ENCODE measurements around the gene MACROD2.
"Not testable (repeated sequence)": the region's sequence is repeated elsewhere in the genome, so short reads cannot be mapped to it uniquely, and the experiment has no call there.

MACROD2 gene

GRCh38 chr20:14193443-14193842, 198.1 kb downstream of the MACROD2 start:
- no peak for DNase-seq (ENCODE audit: low spot score)

- DNase-seq (ENCODE audit: low spot score), result no peak
These were observed 198.6 kb downstream of the MACROD2 start for GRCh38 chr20:14193885-14194284.

GRCh38 chr20:14197097-14197496, 201.8 kb downstream of the MACROD2 start:
- DNase-seq (ENCODE audit: low spot score), result no peak

- no peak for DNase-seq (ENCODE audit: low spot score)
These were observed 203.1 kb downstream of the MACROD2 start for GRCh38 chr20:14198416-14198815.

- no peak for DNase-seq (ENCODE audit: low spot score)
These were observed 203.8 kb downstream of the MACROD2 start for GRCh38 chr20:14199111-14199510.

GRCh38 chr20:14203657-14204056, 208.3 kb downstream of the MACROD2 start:
- no peak for DNase-seq (ENCODE audit: low spot score)

GRCh38 chr20:14207591-14207990, 212.3 kb downstream of the MACROD2 start:
- DNase-seq (ENCODE audit: low spot score), result no peak

- DNase-seq (ENCODE audit: low spot score), result no peak
These were observed 213.6 kb downstream of the MACROD2 start for GRCh38 chr20:14208956-14209355.

- DNase-seq (ENCODE audit: low spot score), result no peak
These were observed 214.8 kb downstream of the MACROD2 start for GRCh38 chr20:14210146-14210545.

- no peak for DNase-seq (ENCODE audit: low spot score)
These were observed 218.7 kb downstream of the MACROD2 start for GRCh38 chr20:14214046-14214445.

GRCh38 chr20:14215880-14216279, 220.6 kb downstream of the MACROD2 start:
- DNase-seq (ENCODE audit: low spot score), result not testable (repeated sequence)

GRCh38 chr20:14219801-14220461, 224.6 kb downstream of the MACROD2 start:
- DNase-seq (ENCODE audit: low spot score), result no peak

GRCh38 chr20:14220986-14221385, 225.7 kb downstream of the MACROD2 start:
- DNase-seq (ENCODE audit: low spot score), result no peak

GRCh38 chr20:14223806-14224205, 228.5 kb downstream of the MACROD2 start:
- no peak for DNase-seq (ENCODE audit: low spot score)

GRCh38 chr20:14226051-14227049, 231.0 kb downstream of the MACROD2 start:
- DNase-seq (ENCODE audit: low spot score), result not testable (repeated sequence)

- no peak for DNase-seq (ENCODE audit: low spot score)
These were observed 237.3 kb downstream of the MACROD2 start for GRCh38 chr20:14232650-14233049.

GRCh38 chr20:14234666-14235295, 239.5 kb downstream of the MACROD2 start:
- DNase-seq (ENCODE audit: low spot score), result no peak

- no peak for DNase-seq (ENCODE audit: low spot score)
These were observed 240.0 kb downstream of the MACROD2 start for GRCh38 chr20:14235355-14235754.

- DNase-seq (ENCODE audit: low spot score), result no peak
These were observed 250.2 kb downstream of the MACROD2 start for GRCh38 chr20:14245368-14245970.

- DNase-seq (ENCODE audit: low spot score), result no peak
These were observed 264.4 kb downstream of the MACROD2 start for GRCh38 chr20:14259689-14260088.

- DNase-seq (ENCODE audit: low spot score), result no peak
These were observed 265.1 kb downstream of the MACROD2 start for GRCh38 chr20:14260367-14260766.

GRCh38 chr20:14264869-14265268, 269.6 kb downstream of the MACROD2 start:
- peak; percentile 33 for DNase-seq (ENCODE audit: low spot score)

Data from D341Med (cell line).